Measurements from ENCODE around the gene LENG1. TPM values are rescaled to one million over a fixed set of nuclear protein-coding genes. Genes with fewer than 3 reads are reported as not detected.

The LENG1 gene
- polyA plus RNA-seq, 4 donors: 7.8 to 11.1 (median 9.7) TPM

GRCh38 chr19:54115109-54116063 is 44.1 kb downstream of the LENG1 start, which contains the start of the genes PRPF31 and TFPT:
Gene PRPF31 (plus strand): TSS chr19:54115754. CDS start chr19:54118279, 2,525 bp downstream.
Gene TFPT (minus strand): TSS chr19:54115657. CDS start chr19:54115269, 388 bp downstream.
- DNase-seq (ENCODE audit: low read depth in 4 of 4, low spot score in 2 of 4): peak; percentile 98 to 100 (median 98)

- DNase-seq (ENCODE audit: low read depth in 4 of 4, low spot score in 2 of 4): no peak
These were observed 45.0 kb downstream of the LENG1 start for GRCh38 chr19:54114340-54115108.

GRCh38 chr19:54109651-54110050 is 49.9 kb downstream of the LENG1 start:
- no peak for DNase-seq (ENCODE audit: low read depth in 4 of 4, low spot score in 2 of 4)

- no peak for DNase-seq (ENCODE audit: low read depth in 4 of 4, low spot score in 2 of 4)
These were observed 51.0 kb downstream of the LENG1 start for GRCh38 chr19:54108496-54108895.

- no peak for DNase-seq (ENCODE audit: low read depth in 4 of 4, low spot score in 2 of 4)
These were observed 51.5 kb downstream of the LENG1 start for GRCh38 chr19:54107876-54108490.

GRCh38 chr19:54106716-54107115 is 52.8 kb downstream of the LENG1 start:
- DNase-seq (ENCODE audit: low read depth in 4 of 4, low spot score in 2 of 4): no peak

GRCh38 chr19:54105796-54106195 is 53.7 kb downstream of the LENG1 start:
- DNase-seq (ENCODE audit: low read depth in 4 of 4, low spot score in 2 of 4): no peak

Other genes starting within 250 kb of the LENG1 start
- under 1 TPM; 0.16 to 0.62 (median 0.35) TPM for gene CACNG8, start 196.8 kb downstream of the LENG1 start, polyA plus RNA-seq (ENCODE audit: insufficient read length in 4 of 4)
- 1 to 10 TPM in 2 of 4 donors, under 1 TPM in 2; 0.79 to 1.4 (median 1.1) TPM for gene CACNG6, start 168.1 kb downstream of the LENG1 start, polyA plus RNA-seq (ENCODE audit: insufficient read length in 4 of 4)
- gene VSTM1, start 95.8 kb downstream of the LENG1 start, polyA plus RNA-seq (ENCODE audit: insufficient read length in 4 of 4): under 1 TPM in 3 of 4 donors, not detected in 1; 0.22 to 0.34 (median 0.27) TPM
- gene TARM1, start 78.4 kb downstream of the LENG1 start, polyA plus RNA-seq (ENCODE audit: insufficient read length in 4 of 4): under 1 TPM in 2 of 4 donors, not detected in 2; 0.22 to 0.33 TPM
- under 1 TPM; 0.30 to 0.47 (median 0.36) TPM for gene OSCAR, start 58.9 kb downstream of the LENG1 start, polyA plus RNA-seq (ENCODE audit: insufficient read length in 4 of 4)
- gene NDUFA3, start 56.9 kb downstream of the LENG1 start, polyA plus RNA-seq (ENCODE audit: insufficient read length in 4 of 4): 100 to 1,000 TPM in 3 of 4 donors, 10 to 100 TPM in 1; 87.1 to 188 (median 133) TPM
- 10 to 100 TPM; 13.1 to 23.6 (median 20.1) TPM for gene TFPT, start 44.1 kb downstream of the LENG1 start, polyA plus RNA-seq (ENCODE audit: insufficient read length in 4 of 4)
- gene PRPF31, start 44.0 kb downstream of the LENG1 start, polyA plus RNA-seq (ENCODE audit: insufficient read length in 4 of 4): 10 to 100 TPM; 69.5 to 75.8 (median 71.8) TPM
- gene CNOT3, start 22.0 kb downstream of the LENG1 start, polyA plus RNA-seq (ENCODE audit: insufficient read length in 4 of 4): 10 to 100 TPM; 66.6 to 74.0 (median 69.4) TPM
- gene TMC4, start 13.4 kb upstream of the LENG1 start, polyA plus RNA-seq (ENCODE audit: insufficient read length in 4 of 4): 10 to 100 TPM; 27.1 to 48.0 (median 36.6) TPM
- 10 to 100 TPM; 48.8 to 93.3 (median 80.8) TPM for gene MBOAT7, start 29.9 kb upstream of the LENG1 start, polyA plus RNA-seq (ENCODE audit: insufficient read length in 4 of 4)
- 10 to 100 TPM; 47.0 to 72.4 (median 58.4) TPM for gene TSEN34, start 31.6 kb upstream of the LENG1 start, polyA plus RNA-seq (ENCODE audit: insufficient read length in 4 of 4)
- gene RPS9, start 41.1 kb upstream of the LENG1 start, polyA plus RNA-seq (ENCODE audit: insufficient read length in 4 of 4): 1,000 to 10,000 TPM; 1,470 to 2,055 (median 1,604) TPM
- 1 to 10 TPM in 3 of 4 donors, under 1 TPM in 1; 0.47 to 2.2 (median 1.3) TPM for gene LILRB3, start 63.3 kb upstream of the LENG1 start, polyA plus RNA-seq (ENCODE audit: insufficient read length in 4 of 4)
- under 1 TPM; 0.38 to 0.92 (median 0.65) TPM for gene LILRA6, start 83.1 kb upstream of the LENG1 start, polyA plus RNA-seq (ENCODE audit: insufficient read length in 4 of 4)
- gene LILRB5, start 97.6 kb upstream of the LENG1 start, polyA plus RNA-seq (ENCODE audit: insufficient read length in 4 of 4): 1 to 10 TPM; 2.1 to 2.8 (median 2.3) TPM
- gene LILRB2, start 121.4 kb upstream of the LENG1 start, polyA plus RNA-seq (ENCODE audit: insufficient read length in 4 of 4): 1 to 10 TPM in 3 of 4 donors, under 1 TPM in 1; 0.88 to 1.8 (median 1.5) TPM
- gene LILRA5, start 153.4 kb upstream of the LENG1 start, polyA plus RNA-seq (ENCODE audit: insufficient read length in 4 of 4): 1 to 10 TPM in 1 of 4 donors, under 1 TPM in 3; 0.24 to 1.2 (median 0.49) TPM
- under 1 TPM in 2 of 4 donors, not detected in 2; 0.16 to 0.17 TPM for gene LILRA4, start 179.4 kb upstream of the LENG1 start, polyA plus RNA-seq (ENCODE audit: insufficient read length in 4 of 4)
- gene LAIR1, start 205.2 kb upstream of the LENG1 start, polyA plus RNA-seq (ENCODE audit: insufficient read length in 4 of 4): 1 to 10 TPM; 3.4 to 5.6 (median 4.0) TPM

Measured in left renal cortex interstitium (tissue), 4 donors.